Mesothelial cell of epicardium (in vitro differentiated cells): ENCODE measurements around the gene FAM32A. TPM values are rescaled to one million over a fixed set of nuclear protein-coding genes. Genes with fewer than 3 reads are reported as not detected.

Experiments used
- DNase-seq, 2 experiments: peaks; one replicate each; pipeline ENCODE4 v3.0.0; 2021; ENCODE audit warnings: low spot score in 2 of 2; ENCODE audit not compliant: unreplicated experiment in 2 of 2
- H3K27ac Mint-ChIP-seq: 2 replicates; pipeline ENCODE4 v1.8.0; 2021; ENCODE audit warnings: mixed read lengths
- H3K27me3 Mint-ChIP-seq: 2 replicates; pipeline ENCODE4 v1.8.0; 2021; ENCODE audit warnings: low read depth, mixed read lengths
- H3K36me3 Mint-ChIP-seq: 2 replicates; pipeline ENCODE4 v1.8.0; 2021; ENCODE audit warnings: mixed read lengths
- H3K4me1 Mint-ChIP-seq: 2 replicates; pipeline ENCODE4 v1.8.0; 2021; ENCODE audit warnings: mixed read lengths
- H3K4me3 Mint-ChIP-seq: 2 replicates; pipeline ENCODE4 v1.8.0; 2021; ENCODE audit warnings: mild to moderate bottlenecking, moderate library complexity, mixed read lengths
- H3K9me3 Mint-ChIP-seq: 2 replicates; pipeline ENCODE4 v1.8.0; 2021; ENCODE audit warnings: mixed read lengths
- total RNA-seq: library from RNA; stranded (reverse); gene quantifications from 3 replicates; pipeline ENCODE4 v1.2.1, GENCODE V29; 2021
- TF ChIP-seq, protein P1 (sequence below): fragments of 200-600 bp; sonication (generic); IDR thresholded peaks from one replicate; pipeline ENCODE4 v1.5.0; 2021; ENCODE audit warnings: antibody characterized with exemption; ENCODE audit not compliant: unreplicated experiment

FAM32A gene
- total RNA-seq, 1 donor from 2014 or later, result 90.3 TPM

DNA sequence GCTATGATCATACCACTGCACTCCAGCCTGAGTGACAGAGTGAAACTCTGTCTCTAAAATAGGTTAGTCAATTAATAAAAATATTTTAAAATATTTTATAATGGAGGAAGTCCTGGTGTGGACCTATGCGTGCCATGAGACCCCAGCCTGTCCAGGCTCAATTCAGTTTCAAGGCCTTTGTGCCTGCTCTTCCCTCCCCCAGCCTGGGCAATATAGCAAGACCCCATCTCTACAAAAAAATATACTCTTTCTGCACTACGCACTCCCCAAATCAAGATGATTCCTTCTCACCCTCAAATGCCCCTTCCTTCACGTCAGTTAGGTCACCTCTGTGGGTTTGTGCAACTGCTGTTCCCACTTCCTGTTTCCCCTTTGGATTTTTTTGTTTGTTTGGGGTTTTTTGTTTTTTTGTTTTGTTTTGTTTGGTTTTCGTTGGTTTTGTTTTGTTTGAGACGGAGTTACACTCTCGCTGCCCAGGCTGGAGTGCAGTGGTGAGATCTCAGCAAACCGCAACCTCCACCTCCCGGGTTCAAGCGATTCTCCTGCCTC, 43.1 kb upstream of the FAM32A start:
- TF ChIP-seq, protein P1, sequence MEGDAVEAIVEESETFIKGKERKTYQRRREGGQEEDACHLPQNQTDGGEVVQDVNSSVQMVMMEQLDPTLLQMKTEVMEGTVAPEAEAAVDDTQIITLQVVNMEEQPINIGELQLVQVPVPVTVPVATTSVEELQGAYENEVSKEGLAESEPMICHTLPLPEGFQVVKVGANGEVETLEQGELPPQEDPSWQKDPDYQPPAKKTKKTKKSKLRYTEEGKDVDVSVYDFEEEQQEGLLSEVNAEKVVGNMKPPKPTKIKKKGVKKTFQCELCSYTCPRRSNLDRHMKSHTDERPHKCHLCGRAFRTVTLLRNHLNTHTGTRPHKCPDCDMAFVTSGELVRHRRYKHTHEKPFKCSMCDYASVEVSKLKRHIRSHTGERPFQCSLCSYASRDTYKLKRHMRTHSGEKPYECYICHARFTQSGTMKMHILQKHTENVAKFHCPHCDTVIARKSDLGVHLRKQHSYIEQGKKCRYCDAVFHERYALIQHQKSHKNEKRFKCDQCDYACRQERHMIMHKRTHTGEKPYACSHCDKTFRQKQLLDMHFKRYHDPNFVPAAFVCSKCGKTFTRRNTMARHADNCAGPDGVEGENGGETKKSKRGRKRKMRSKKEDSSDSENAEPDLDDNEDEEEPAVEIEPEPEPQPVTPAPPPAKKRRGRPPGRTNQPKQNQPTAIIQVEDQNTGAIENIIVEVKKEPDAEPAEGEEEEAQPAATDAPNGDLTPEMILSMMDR, result no peak
- Mint-ChIP-seq H3K27ac (no peak overlapping the region), H3K4me3 (no peak overlapping the region), H3K27me3 (peaks cover 3% of the 10 kb centered on the region), H3K9me3 (no peaks in the 10 kb centered on the region), H3K4me1 (no peaks in the 10 kb centered on the region), H3K36me3 (no peaks in the 10 kb centered on the region)
- DNase-seq, result no peak

DNA sequence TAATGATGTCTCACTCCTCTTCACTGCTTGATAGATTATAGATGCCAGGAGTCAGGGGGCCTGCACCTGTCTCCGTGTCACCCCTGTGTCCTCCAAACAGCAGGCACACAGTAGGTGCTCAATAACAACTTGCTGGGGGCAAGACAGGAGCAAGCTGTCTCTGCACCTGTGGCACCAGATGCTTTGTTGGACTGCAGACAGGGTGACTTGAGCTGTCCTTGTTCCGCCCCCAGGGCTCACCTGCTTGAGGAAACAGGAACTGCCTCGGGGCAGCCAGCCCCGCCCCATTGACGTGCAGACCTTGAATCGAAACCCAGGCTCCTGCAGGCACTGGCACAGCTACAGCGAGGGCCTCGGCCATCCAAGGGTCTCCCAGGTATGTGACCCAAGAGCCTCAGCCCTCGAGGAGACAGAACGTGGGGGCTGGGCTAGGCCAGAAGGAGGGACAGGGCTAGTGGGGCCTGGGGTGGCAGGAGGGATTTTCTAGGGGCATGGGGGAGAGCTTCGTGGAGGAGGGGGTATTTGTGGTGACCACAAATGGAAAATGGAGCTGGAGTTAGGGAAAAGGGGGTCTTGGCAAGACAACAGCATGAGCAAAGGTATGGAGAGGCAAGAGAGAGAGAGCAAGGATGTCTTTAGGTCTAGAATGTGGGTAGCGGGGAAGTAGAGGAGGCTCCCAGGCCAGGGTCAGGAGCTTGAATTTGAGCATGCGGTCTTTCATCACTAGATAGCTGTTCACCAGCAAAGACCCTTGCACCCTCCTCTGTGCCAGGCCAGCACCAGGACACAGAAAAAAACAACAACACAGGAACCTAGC, 41.6 kb upstream of the FAM32A start, which contains the start of gene HSH2D:
Gene HSH2D, plus strand, starts transcription at position 287 of the 817 bp plus-strand sequence. CDS start 5,066 bp downstream, outside the sequence.
- DNase-seq, result no peak
- Mint-ChIP-seq H3K36me3 (no peaks in the 10 kb centered on the region), H3K4me3 (no peak within 1 kb of the TSS), H3K9me3 (no peaks in the 10 kb centered on the region), H3K27me3 (peaks cover 2% of the 10 kb centered on the region), H3K4me1 (no peaks in the 10 kb centered on the region), H3K27ac (no peak within 1 kb of the TSS)
- TF ChIP-seq, protein P1, result no peak

DNA sequence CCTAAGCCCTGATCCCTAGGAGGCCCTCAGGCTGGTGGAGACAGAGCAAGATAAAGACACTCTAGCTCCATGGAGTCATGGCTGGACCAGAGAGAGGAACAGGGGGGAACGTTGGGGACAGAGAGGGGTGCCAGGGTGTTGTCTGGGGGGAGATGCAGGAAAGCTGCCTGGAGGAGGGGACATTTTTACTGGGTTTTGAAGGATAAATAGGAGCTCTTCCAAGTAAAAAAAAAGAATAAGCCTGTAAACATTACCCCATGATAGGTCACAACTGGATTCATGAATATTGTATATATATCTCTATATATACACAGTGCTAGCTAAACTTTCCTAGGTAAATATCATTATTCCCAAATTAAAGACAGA, 41.0 kb upstream of the FAM32A start:
- H3K4me1 Mint-ChIP-seq, result no peaks in the 10 kb centered on the region
- no peaks in the 10 kb centered on the region for H3K36me3 Mint-ChIP-seq
- TF ChIP-seq, protein P1, result no peak
- H3K27me3 Mint-ChIP-seq, result no peaks in the 10 kb centered on the region
- H3K9me3 Mint-ChIP-seq, result no peaks in the 10 kb centered on the region
- H3K4me3 Mint-ChIP-seq, result no peak overlapping the region
- no peak overlapping the region for H3K27ac Mint-ChIP-seq
- DNase-seq, result no peak

DNA sequence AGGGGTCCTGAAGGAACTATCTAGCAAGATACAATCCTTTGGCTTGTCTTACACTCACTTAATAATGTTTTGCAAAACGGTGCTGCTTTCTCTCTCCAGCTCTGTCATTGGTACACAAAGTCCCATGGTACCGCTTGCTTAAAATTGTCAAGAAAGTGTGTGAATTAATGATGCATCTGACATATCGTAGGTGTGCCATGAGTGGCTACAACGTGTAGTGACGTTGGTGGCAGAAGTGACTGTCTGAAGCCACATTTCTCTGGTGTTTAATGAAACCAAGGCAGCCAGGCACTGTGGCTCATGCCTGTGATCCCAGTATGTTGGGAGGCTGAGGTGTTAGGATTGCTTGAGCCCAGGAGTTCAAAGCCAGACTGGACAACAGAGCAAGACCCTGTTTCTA, 39.1 kb upstream of the FAM32A start:
- H3K27me3 Mint-ChIP-seq, result no peaks in the 10 kb centered on the region
- no peak overlapping the region for H3K27ac Mint-ChIP-seq
- H3K9me3 Mint-ChIP-seq, result no peaks in the 10 kb centered on the region
- DNase-seq, result no peak
- H3K4me3 Mint-ChIP-seq, result no peak overlapping the region
- no peaks in the 10 kb centered on the region for H3K36me3 Mint-ChIP-seq
- no peaks in the 10 kb centered on the region for H3K4me1 Mint-ChIP-seq
- TF ChIP-seq, protein P1, result no peak

DNA sequence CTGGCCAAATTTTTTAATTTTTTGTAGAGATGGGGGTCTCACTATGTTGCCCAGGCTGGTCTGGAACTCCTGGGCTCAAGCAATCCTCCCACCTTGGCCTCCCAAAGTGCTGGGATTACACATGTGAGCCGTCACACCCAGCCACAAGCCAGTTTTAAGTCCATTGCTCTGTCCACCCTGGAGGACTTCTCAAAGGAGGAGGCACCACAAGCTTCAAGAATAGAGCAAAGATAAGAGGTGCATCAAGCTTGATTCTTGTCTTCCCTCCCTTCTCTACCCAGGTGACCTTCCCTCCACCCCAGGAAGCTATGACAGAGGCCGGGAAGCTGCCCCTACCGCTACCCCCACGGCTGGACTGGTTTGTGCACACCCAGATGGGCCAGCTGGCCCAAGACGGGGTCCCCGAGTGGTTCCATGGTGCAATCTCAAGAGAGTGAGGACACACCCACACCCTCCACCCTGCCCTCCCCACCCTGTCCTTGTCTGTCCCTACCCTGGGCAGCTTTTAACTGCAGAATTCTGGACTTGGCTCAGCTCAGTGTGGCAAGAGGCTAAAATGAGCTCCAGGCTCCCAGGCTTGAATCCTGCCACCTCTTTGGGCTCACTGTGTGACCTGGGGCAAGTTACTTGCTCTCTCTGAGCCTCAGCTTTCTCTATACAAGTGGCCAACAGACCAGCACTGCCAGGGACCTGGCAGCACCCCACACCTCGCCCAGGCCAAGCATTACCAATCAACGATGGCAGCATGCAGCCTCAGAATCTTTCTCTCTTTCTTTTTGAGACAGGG, 36.6 kb upstream of the FAM32A start:
- no peaks in the 10 kb centered on the region for H3K4me1 Mint-ChIP-seq
- no peaks in the 10 kb centered on the region for H3K9me3 Mint-ChIP-seq
- H3K27ac Mint-ChIP-seq, result no peak overlapping the region
- no peak for DNase-seq
- H3K27me3 Mint-ChIP-seq, result no peaks in the 10 kb centered on the region
- TF ChIP-seq, protein P1, result no peak
- H3K4me3 Mint-ChIP-seq, result no peak overlapping the region
- no peaks in the 10 kb centered on the region for H3K36me3 Mint-ChIP-seq
